Nephron progenitor cell (in vitro differentiated cells): Measurements from ENCODE around the gene MIF.

Source experiments
- DNase-seq: peaks from one replicate; pipeline ENCODE4 v3.0.0; 2021
- H3K27ac Mint-ChIP-seq: 2 replicates; pipeline ENCODE4 v1.8.0; 2021; ENCODE audit warnings: mild to moderate bottlenecking, moderate library complexity, mixed read lengths
- H3K27me3 Mint-ChIP-seq: 2 replicates; pipeline ENCODE4 v1.8.0; 2021; ENCODE audit warnings: mild to moderate bottlenecking, low read depth, mixed read lengths; ENCODE audit not compliant: poor library complexity
- H3K36me3 Mint-ChIP-seq: 2 replicates; pipeline ENCODE4 v1.8.0; 2021; ENCODE audit warnings: low read depth, mixed read lengths
- H3K4me1 Mint-ChIP-seq: 2 replicates; pipeline ENCODE4 v1.8.0; 2021; ENCODE audit warnings: mixed read lengths
- H3K4me3 Mint-ChIP-seq: 2 replicates; pipeline ENCODE4 v1.8.0; 2021; ENCODE audit warnings: mild to moderate bottlenecking, moderate library complexity, mixed read lengths
- H3K9me3 Mint-ChIP-seq: 2 replicates; pipeline ENCODE4 v1.8.0; 2021; ENCODE audit warnings: mild to moderate bottlenecking, moderate library complexity, mixed read lengths
- CTCF ChIP-seq: fragments of 200-600 bp; sonication (generic); IDR thresholded peaks from 2 replicates; pipeline ENCODE4 v1.5.0; 2021; ENCODE audit warnings: antibody characterized with exemption

The MIF gene

DNA sequence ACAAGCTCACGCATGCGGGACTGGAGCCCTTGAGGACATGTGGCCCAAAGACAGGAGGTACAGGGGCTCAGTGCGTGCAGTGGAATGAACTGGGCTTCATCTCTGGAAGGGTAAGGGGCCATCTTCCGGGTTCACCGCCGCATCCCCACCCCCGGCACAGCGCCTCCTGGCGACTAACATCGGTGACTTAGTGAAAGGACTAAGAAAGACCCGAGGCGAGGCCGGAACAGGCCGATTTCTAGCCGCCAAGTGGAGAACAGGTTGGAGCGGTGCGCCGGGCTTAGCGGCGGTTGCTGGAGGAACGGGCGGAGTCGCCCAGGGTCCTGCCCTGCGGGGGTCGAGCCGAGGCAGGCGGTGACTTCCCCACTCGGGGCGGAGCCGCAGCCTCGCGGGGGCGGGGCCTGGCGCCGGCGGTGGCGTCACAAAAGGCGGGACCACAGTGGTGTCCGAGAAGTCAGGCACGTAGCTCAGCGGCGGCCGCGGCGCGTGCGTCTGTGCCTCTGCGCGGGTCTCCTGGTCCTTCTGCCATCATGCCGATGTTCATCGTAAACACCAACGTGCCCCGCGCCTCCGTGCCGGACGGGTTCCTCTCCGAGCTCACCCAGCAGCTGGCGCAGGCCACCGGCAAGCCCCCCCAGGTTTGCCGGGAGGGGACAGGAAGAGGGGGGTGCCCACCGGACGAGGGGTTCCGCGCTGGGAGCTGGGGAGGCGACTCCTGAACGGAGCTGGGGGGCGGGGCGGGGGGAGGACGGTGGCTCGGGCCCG is at the start of gene MIF:
Gene MIF, plus strand, starts transcription at position 439 of the 765 bp plus-strand sequence. Its CDS starts 92 bp downstream, at position 531.
- peak within 1 kb of the TSS; percentile 92 for H3K4me3 Mint-ChIP-seq
- TF ChIP-seq CTCF: peak; percentile 66
- DNase-seq: peak; percentile 99
- peaks cover 15% of the 10 kb centered on the region for H3K9me3 Mint-ChIP-seq
- peaks cover 38% of the 10 kb centered on the region for H3K36me3 Mint-ChIP-seq
- peak within 1 kb of the TSS; percentile 98 for H3K27ac Mint-ChIP-seq
- H3K4me1 Mint-ChIP-seq: peaks cover 64% of the 10 kb centered on the region
- no peaks in the 10 kb centered on the region for H3K27me3 Mint-ChIP-seq

DNA sequence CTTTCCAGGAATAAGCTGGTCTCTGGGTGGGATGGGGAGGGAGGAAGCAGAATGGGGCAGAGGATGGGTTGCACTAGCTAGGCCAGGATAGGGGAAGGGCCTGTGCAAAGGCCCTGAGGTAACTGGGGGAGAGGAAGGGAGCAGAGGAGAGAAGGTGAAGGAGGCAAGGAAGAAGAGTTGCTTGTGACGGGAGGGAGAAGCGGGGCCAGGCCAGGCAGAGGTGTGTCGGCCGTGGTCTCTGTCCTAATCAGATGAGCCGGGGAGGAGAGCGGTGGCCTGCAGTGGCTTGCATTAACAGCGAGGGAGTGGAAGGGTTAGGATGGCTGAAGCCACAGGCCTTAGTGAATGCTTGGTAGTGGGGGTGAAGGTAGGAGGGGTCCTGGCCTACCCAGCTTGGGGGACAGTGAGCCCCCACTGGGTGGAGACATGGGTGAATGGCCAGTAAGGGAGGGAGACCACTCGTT is 49.4 kb upstream of the MIF start:
- H3K9me3 Mint-ChIP-seq: peaks cover 1% of the 10 kb centered on the region
- peaks cover 66% of the 10 kb centered on the region for H3K4me1 Mint-ChIP-seq
- no peaks in the 10 kb centered on the region for H3K36me3 Mint-ChIP-seq
- DNase-seq: no peak
- no peak for TF ChIP-seq CTCF
- no peak overlapping the region for H3K4me3 Mint-ChIP-seq
- H3K27ac Mint-ChIP-seq: peak overlapping the region; percentile 89
- peaks cover 11% of the 10 kb centered on the region for H3K27me3 Mint-ChIP-seq

DNA sequence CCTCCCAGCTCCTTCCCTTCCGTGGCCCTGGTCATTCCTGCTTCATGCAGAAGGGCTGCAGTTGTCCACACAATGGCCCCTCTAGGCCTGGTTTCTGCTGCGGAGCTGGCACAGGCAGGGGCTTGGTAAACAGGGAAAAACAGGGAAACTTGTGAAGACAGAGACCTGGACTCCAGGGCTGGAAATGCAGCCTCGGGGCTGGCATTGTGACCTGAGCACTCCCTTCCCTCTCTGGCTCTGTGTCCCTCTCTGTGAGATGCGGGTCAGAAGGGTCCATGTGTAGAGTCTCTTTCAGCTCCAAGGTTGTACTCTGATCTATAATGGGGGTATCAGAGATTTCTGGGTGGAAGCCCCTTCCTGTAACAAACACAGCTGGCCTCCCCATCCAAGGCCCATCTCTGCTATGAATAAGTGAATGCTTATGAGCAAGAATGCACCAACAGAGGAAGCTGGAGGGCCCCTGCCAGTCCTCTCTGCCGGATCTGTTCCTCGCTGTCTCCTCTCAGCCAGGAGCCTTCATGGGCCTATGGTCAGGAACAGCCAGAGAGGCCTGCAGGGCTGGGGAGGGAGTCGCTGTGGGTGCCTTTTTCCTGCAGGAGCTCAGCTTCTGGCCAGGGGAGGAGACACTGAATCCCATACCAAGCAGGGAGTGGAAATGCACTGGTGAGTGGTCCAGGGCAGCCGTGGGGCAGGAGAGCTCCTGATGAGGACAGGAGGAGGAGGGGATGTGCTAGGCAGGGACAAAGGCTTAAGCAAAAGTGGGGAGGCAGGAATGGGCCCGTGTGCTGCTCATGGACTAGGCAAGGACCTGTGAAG is 48.7 kb upstream of the MIF start:
- DNase-seq: no peak
- Mint-ChIP-seq H3K4me1 (peaks cover 68% of the 10 kb centered on the region), H3K9me3 (no peaks in the 10 kb centered on the region), H3K4me3 (no peak overlapping the region), H3K27ac (peak overlapping the region; percentile 57), H3K36me3 (no peaks in the 10 kb centered on the region), H3K27me3 (peaks cover 5% of the 10 kb centered on the region)
- no peak for TF ChIP-seq CTCF

DNA sequence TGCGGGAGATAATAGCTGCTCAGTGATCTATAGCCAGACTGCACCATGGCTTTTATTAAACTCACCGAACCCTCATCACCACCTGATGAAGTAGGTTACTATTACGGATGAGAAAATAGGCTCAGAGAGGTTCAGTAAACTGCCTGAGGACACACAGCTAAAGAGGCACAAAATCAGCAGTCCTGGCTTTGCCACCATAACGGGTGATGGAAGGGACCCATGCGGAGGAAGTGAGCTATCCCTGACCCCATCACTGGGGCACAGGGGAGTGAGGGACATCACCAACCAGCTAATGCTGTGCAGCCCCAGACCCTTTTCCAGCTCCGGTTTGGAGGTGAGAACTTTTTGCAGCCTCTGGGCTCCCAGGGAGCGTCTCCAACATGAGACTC is 48.1 kb upstream of the MIF start:
- Mint-ChIP-seq H3K27me3 (no peaks in the 10 kb centered on the region), H3K36me3 (no peaks in the 10 kb centered on the region), H3K27ac (no peak overlapping the region), H3K4me3 (no peak overlapping the region), H3K4me1 (peaks cover 62% of the 10 kb centered on the region), H3K9me3 (no peaks in the 10 kb centered on the region)
- no peak for DNase-seq
- no peak for TF ChIP-seq CTCF

DNA sequence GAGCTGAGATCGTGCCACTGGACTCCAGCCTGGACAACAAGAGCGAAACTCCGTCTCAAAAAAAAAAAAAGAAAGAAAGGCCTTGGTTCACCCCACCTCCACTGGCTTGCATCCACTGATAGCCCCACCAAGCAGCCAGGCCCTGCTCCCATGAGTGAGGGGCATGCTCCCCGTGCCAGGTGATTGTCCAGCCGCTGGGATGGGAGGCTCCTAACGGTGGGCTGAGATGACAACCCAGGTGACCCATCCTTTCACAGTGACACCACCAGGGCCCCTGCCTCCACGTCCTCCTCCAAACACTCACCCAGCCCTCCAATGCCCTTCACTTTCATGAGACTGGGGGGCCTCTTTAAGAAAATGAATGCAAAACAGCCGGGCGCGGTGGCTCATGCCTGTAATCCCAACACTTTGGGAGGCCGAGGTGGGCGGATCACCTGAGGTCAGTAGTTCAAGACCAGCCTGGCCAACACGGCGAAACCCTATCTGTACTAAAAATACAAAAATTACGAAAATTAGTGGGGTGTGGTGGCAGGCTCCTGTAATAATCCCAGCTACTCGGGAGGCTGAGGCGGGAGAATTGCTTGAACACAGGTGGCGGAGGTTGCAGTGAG is 46.8 kb upstream of the MIF start:
- Mint-ChIP-seq H3K9me3 (no peaks in the 10 kb centered on the region), H3K27ac (no peak overlapping the region)

More for the DNA sequence above, 46.8 kb upstream of the MIF start:
- no peak overlapping the region for H3K4me3 Mint-ChIP-seq
- H3K4me1 Mint-ChIP-seq: peaks cover 51% of the 10 kb centered on the region
- H3K27me3 Mint-ChIP-seq: no peaks in the 10 kb centered on the region
- no peaks in the 10 kb centered on the region for H3K36me3 Mint-ChIP-seq
- no peak for TF ChIP-seq CTCF
- DNase-seq: no peak
